ENCODE data around the gene APH1B. TPM values are rescaled to one million over a fixed set of nuclear protein-coding genes. Genes with fewer than 3 reads are reported as not detected.

The APH1B gene
- total and polyA plus RNA-seq, 2 of the 4 experiments (the other 2 are of a cell fraction) = 7.0 to 7.7 TPM

- Histone ChIP-seq H3K79me1 (ENCODE audit: low read depth in 1 of 2, low read length in 2 of 2) (no peaks in the 10 kb centered on the region), H2AK5ac (ENCODE audit: low read depth, low read length) (peak overlapping the region; percentile 66), H3K9me1 (ENCODE audit: insufficient read depth, low read length) (peaks cover 16% of the 10 kb centered on the region; the same call in 1 of the 2 replicates), H3K18ac (ENCODE audit: low read depth, low read length) (no peak overlapping the region), H3K9me3 (ENCODE audit: control insufficient read depth, insufficient read depth, low read length) (no peaks in the 10 kb centered on the region), H2BK15ac (ENCODE audit: low read depth, low read length) (no peak overlapping the region), H3K27me3 (ENCODE audit: control insufficient read depth, insufficient read depth, low read length) (no peaks in the 10 kb centered on the region), H2BK5ac (ENCODE audit: low read depth, low read length, poor library complexity, severe bottlenecking) (no peak overlapping the region), H4K91ac (ENCODE audit: insufficient read depth, low read depth, low read length) (peak overlapping the region; percentile 16; the same call in 1 of the 2 replicates), H3K27ac (ENCODE audit: insufficient read depth, low read length) (no peak overlapping the region), H3K4me1 (ENCODE audit: control insufficient read depth, insufficient read depth, low read length) (peaks cover 36% of the 10 kb centered on the region), H3K14ac (replicated peaks; ENCODE audit: low read depth, low read length) (0 out of 2 replicates have a peak overlapping the region, but pooled peaks have one; percentile 68), H3K56ac (ENCODE audit: extremely low read depth, insufficient read depth, low read length) (no peak overlapping the region), H4K8ac (ENCODE audit: low read depth in 2 of 2, low read length in 2 of 2) (no peak overlapping the region), H3K36me3 (ENCODE audit: control insufficient read depth, insufficient read depth, low read length) (no peaks in the 10 kb centered on the region), H4K20me1 (ENCODE audit: insufficient read depth, low read length) (no peaks in the 10 kb centered on the region), H2BK20ac (ENCODE audit: low read depth, low read length) (peak overlapping the region; percentile 26; the same call in 1 of the 2 replicates), H2BK120ac (ENCODE audit: low read depth, low read length) (no peak overlapping the region; the same call in 1 of the 2 replicates), H2AK9ac (replicated peaks; ENCODE audit: low read depth, low read length, poor library complexity) (no peak overlapping the region), H3K9ac (ENCODE audit: low read depth, low read length) (no peak overlapping the region), H2AFZ (replicated peaks; ENCODE audit: low read length, poor library complexity) (no peak overlapping the region), H3K23ac (ENCODE audit: low read depth, low read length) (no peak overlapping the region), H3K4me3 (ENCODE audit: insufficient read depth, low read depth, low read length) (no peak overlapping the region), H4K5ac (ENCODE audit: low read depth, low read length) (no peak overlapping the region), H3K4ac (ENCODE audit: low read depth, low read length) (no peak overlapping the region), H3K4me2 (ENCODE audit: low read depth, low read length) (no peak overlapping the region)
- BruUV-seq (replicated peaks) = no TSS peak
- WGBS, 2 experiments (ENCODE audit: extremely low coverage in 2 of 2, insufficient read length in 1 of 2) = 100% methylated on average over 2 of the region's 5 CpGs; no CpG with 5 or more reads in 1 of the 2 experiments
- intact Hi-C loops (cut with micrococcal nuclease) (no loop called here), in situ Hi-C loops (cut with MboI; ENCODE audit: low sequenced_read_pairs) (no loop called here), dilution Hi-C loops (cut with HindIII; ENCODE audit: low sequenced_read_pairs, unreplicated experiment) (no loop called here)
- TF ChIP-seq MAFK (IDR thresholded peaks at IDR 0.05; ENCODE audit: low read depth, low read length) = no peak
- no peak for TF ChIP-seq CEBPB (IDR thresholded peaks at IDR 0.05; ENCODE audit: low read depth, low read length)
- TF ChIP-seq CTCF (conservative IDR thresholded peaks at IDR 0.05; ENCODE audit: low read depth, low read length) = no peak
- TF ChIP-seq ELK1 (IDR thresholded peaks at IDR 0.05; ENCODE audit: borderline replicate concordance, low read depth, low read length) = no peak
- no peak for TF ChIP-seq SMC3 (IDR thresholded peaks at IDR 0.05; ENCODE audit: low read depth, low read length)
- no peak for TF ChIP-seq RAD21 (IDR thresholded peaks at IDR 0.05; ENCODE audit: low read length)
- no peak for TF ChIP-seq MXI1 (IDR thresholded peaks at IDR 0.05; ENCODE audit: borderline replicate concordance, low read depth, low read length)
- TF ChIP-seq USF2 (IDR thresholded peaks at IDR 0.05; ENCODE audit: low read depth, low read length) = no peak
- TF ChIP-seq NFE2L2 (IDR thresholded peaks at IDR 0.05; ENCODE audit: low read depth, low read length) = no peak
- no peak for TF ChIP-seq RFX5 (IDR thresholded peaks at IDR 0.05; ENCODE audit: low read depth, low read length)
- no peak for TF ChIP-seq RCOR1 (IDR thresholded peaks at IDR 0.05; ENCODE audit: insufficient replicate concordance, low read length)
- ChIA-PET CTCF (interaction anchor here (1.6 kb wide), 1 partner anchor 30 kb away, joined by 3 read pairs; no protein-coding TSS in a partner anchor), POLR2A (ENCODE audit: unreplicated experiment) (interaction anchor here (0.6 kb wide), 1 partner anchor 195 kb away, joined by 5 read pairs; no protein-coding TSS in a partner anchor)
- DNase-seq (no peak), ATAC-seq (ENCODE audit: low read depth) (no peak)
Observed at GRCh38 chr15:63349621-63350020, 72.2 kb downstream of the APH1B start.

All from IMR-90 (cell line).